HCT116 (cell line): ENCODE results near the gene PTPN4. TPM values are rescaled to one million over a fixed set of nuclear protein-coding genes. Genes with fewer than 3 reads are reported as not detected.

ENCODE experiments used
- ATAC-seq: fragments of 200-7000 bp; cut with Tn5 transposase; 2 replicates; pipeline ENCODE4 v1.9.1; 2020; ENCODE audit warnings: mild to moderate bottlenecking, moderate library complexity
- BruUV-seq: library from RNA; stranded (reverse); fragments of 400-500 nt; replicated peaks from 2 replicates; lab custom pipeline; 2021; lab: Mats Ljungman, UMichigan
- CTCF ChIA-PET: fragments of 300-600 bp; sonication (Branson Sonifier 250); formaldehyde crosslinking; loops from one replicate; lab custom pipeline; 2021; ENCODE audit warnings: antibody characterized with exemption; lab: Charles Lee
- POLR2A ChIA-PET: fragments of 300-600, 350-600 bp; sonication (Branson Sonifier 250); formaldehyde crosslinking; loops from one replicate; lab custom pipeline; 2021; ENCODE audit warnings: antibody characterized with exemption; lab: Charles Lee
- RAD21 ChIA-PET, 2 experiments: fragments of 300-600 bp; sonication (Branson Sonifier 250); formaldehyde crosslinking; loops; one replicate each; lab custom pipeline; 2023; ENCODE audit warnings: low total read pairs in 2 of 2; ENCODE audit not compliant: uncharacterized antibody in 2 of 2, unreplicated experiment in 2 of 2, low non-redundant PET in 1 of 2; lab: Charles Lee
- DNase-seq: peaks from one replicate; pipeline ENCODE4 v3.0.0-alpha.2; 2010; ENCODE audit warnings: low read depth, low spot score
- H2AFZ ChIP-seq: fragments of 200-600 bp; shearing (Covaris generic), sonication (generic); 2 replicates; pipeline ENCODE4 v1.6.1; 2017; ENCODE audit warnings: low read depth, mixed run types, mixed read lengths, antibody characterized with exemption, low read length; ENCODE audit not compliant: poor library complexity, severe bottlenecking
- H3K27ac ChIP-seq: 2 replicates; pipeline ENCODE4 v1.5.1; 2012; ENCODE audit warnings: low read depth, low read length
- H3K27me3 ChIP-seq: fragments of 200-600 bp; sonication (generic); 2 replicates; pipeline ENCODE4 v1.6.1; 2016; ENCODE audit warnings: mixed run types, low read length, mixed read lengths; ENCODE audit not compliant: insufficient read depth
- H3K36me3 ChIP-seq, 2 experiments: fragments of 200-500 bp in 1 of 2; fragments of 200-600 bp in 1 of 2; sonication (Bioruptor generic) in 1 of 2; sonication (generic) in 1 of 2; 2 replicates each; pipeline versions ENCODE4 v1.5.1 to v1.6.1; 2014 to 2016; ENCODE audit warnings: low read length in 2 of 2, inconsistent platforms in 1 of 2, mixed read lengths in 1 of 2, mixed run types in 1 of 2; ENCODE audit not compliant: insufficient read depth in 2 of 2, control insufficient read depth in 1 of 2
- H3K4me1 ChIP-seq, 2 experiments: fragments of 200-600 bp in 1 of 2; sonication (generic) in 1 of 2; 2 replicates each; pipeline versions ENCODE4 v1.5.1 to v1.6.1; 2012 to 2017; ENCODE audit warnings: low read length in 2 of 2, inconsistent platforms in 1 of 2, mild to moderate bottlenecking in 1 of 2, mixed read lengths in 1 of 2, mixed run types in 1 of 2, moderate library complexity in 1 of 2; ENCODE audit not compliant: insufficient read depth in 2 of 2, control insufficient read depth in 1 of 2
- H3K4me2 ChIP-seq: fragments of 200-600 bp; sonication (generic); 2 replicates; pipeline ENCODE4 v1.6.1; 2017; ENCODE audit warnings: mixed run types, low read length, mixed read lengths
- H3K4me3 ChIP-seq, 2 experiments: fragments of 200-600 bp in 1 of 2; sonication (generic) in 1 of 2; replicated peaks in 1 of 2; 2 replicates each; pipeline ENCODE4 v1.5.1; 2011 to 2016; ENCODE audit warnings: low read length in 2 of 2, control low read depth in 1 of 2, low read depth in 1 of 2, mild to moderate bottlenecking in 1 of 2, mixed read lengths in 1 of 2, mixed run types in 1 of 2
- H3K79me2 ChIP-seq: fragments of 200-600 bp; sonication (generic); 2 replicates; pipeline ENCODE4 v1.6.1; 2017; ENCODE audit warnings: mild to moderate bottlenecking, mixed run types, low read length, moderate library complexity, mixed read lengths; ENCODE audit not compliant: insufficient read depth
- H3K9ac ChIP-seq: fragments of 200-600 bp; sonication (generic); 2 replicates; pipeline ENCODE4 v1.6.1; 2016; ENCODE audit warnings: low read length, mixed read lengths
- H3K9me2 ChIP-seq: fragments of 200-600 bp; sonication (generic), shearing (Covaris generic); 2 replicates; pipeline ENCODE4 v1.6.1; 2017; ENCODE audit warnings: mixed run types, mild to moderate bottlenecking, moderate library complexity; ENCODE audit not compliant: insufficient read depth
- H3K9me3 ChIP-seq, 2 experiments: fragments of 200-500 bp in 1 of 2; fragments of 200-600 bp in 1 of 2; sonication (Bioruptor generic) in 1 of 2; sonication (generic) in 1 of 2; 2 replicates each; pipeline ENCODE4 v1.6.1; 2014 to 2017; ENCODE audit warnings: low read length in 2 of 2, mixed read lengths in 2 of 2, inconsistent platforms in 1 of 2, low read depth in 1 of 2, mild to moderate bottlenecking in 1 of 2, mixed run types in 1 of 2, moderate library complexity in 1 of 2; ENCODE audit not compliant: control insufficient read depth in 1 of 2, insufficient read depth in 1 of 2
- H4K20me1 ChIP-seq: fragments of 200-600 bp; sonication (generic), shearing (Covaris generic); 2 replicates; pipeline ENCODE4 v1.6.1; 2017; ENCODE audit warnings: mixed run types, mild to moderate bottlenecking, moderate library complexity; ENCODE audit not compliant: insufficient read depth
- CBX3 ChIP-seq: IDR thresholded peaks from 2 replicates; pipeline ENCODE4 v1.6.1; 2012; ENCODE audit warnings: low read depth
- ELF1 ChIP-seq: IDR thresholded peaks from 2 replicates; pipeline ENCODE4 v1.6.1; 2012; ENCODE audit warnings: low read depth, borderline replicate concordance
- EZH2 ChIP-seq: fragments of 200-600 bp; sonication (generic); IDR thresholded peaks from 2 replicates; pipeline ENCODE4 v1.6.1; 2017; ENCODE audit warnings: antibody characterized with exemption, mixed run types
- EZH2phosphoT487 ChIP-seq: fragments of 200-600 bp; IDR thresholded peaks from 2 replicates; pipeline ENCODE4 v1.6.1; 2018; ENCODE audit warnings: antibody characterized with exemption, borderline replicate concordance
- SIN3A ChIP-seq: IDR thresholded peaks from 2 replicates; pipeline ENCODE4 v1.6.1; 2012; ENCODE audit warnings: low read depth
- SP1 ChIP-seq: IDR thresholded peaks from 2 replicates; pipeline ENCODE4 v1.6.1; 2012; ENCODE audit warnings: low read depth
- intact Hi-C: fragments of 100-400 bp; cut with micrococcal nuclease; formaldehyde crosslinking; loops from 2 replicates; pipeline ENCODE4 v1.10.0; 2022
- total RNA-seq: library from RNA; stranded (reverse); gene quantifications from one replicate; pipeline ENCODE4 v1.2.1, GENCODE V29; 2021; ENCODE audit not compliant: unreplicated experiment
- TF ChIP-seq, protein P1 (sequence below): IDR thresholded peaks from 2 replicates; pipeline ENCODE4 v1.6.1; 2011; ENCODE audit warnings: mild to moderate bottlenecking, low read length, moderate library complexity; ENCODE audit not compliant: insufficient replicate concordance; ENCODE audit errors: extremely low read depth
- TF ChIP-seq, protein P2 (sequence below): IDR thresholded peaks from 2 replicates; pipeline ENCODE4 v1.6.1; 2012

The PTPN4 gene
- total RNA-seq, 1 experiment from 2014 or later: 38.4 TPM

DNA sequence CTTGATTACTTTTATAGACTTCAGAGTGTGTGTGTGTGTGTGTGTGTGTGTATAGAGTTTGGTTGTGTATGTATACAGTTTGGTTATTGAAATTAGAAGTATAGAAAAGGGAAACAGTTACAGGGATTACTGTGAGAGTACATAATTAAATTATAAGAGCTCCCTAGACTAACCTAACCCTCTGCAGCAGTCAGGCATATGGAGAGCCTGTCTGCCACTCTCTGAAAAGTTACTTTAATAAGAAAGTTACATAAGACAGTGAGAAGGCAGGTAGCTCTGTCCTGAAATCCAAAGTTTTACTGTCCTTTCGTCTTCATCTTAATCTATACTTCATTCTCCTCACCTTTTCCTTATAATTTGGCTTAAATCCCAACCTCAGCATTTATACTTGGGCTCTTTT, 181.7 kb downstream of the PTPN4 start:
- intact Hi-C loops: no loop called here
- Histone ChIP-seq H4K20me1 (no peaks in the 10 kb centered on the region), H3K9me2 (no peaks in the 10 kb centered on the region), H3K27ac (no peak overlapping the region), H3K4me2 (no peak overlapping the region), H3K36me3 (0 out of 4 replicates have a peak, but pooled peaks cover 0 to 4% of the 10 kb centered on the region in 2 experiments), H3K79me2 (no peaks in the 10 kb centered on the region), H3K4me1 (no peaks in the 10 kb centered on the region), H2AFZ (no peak overlapping the region), H3K9me3 (no peaks in the 10 kb centered on the region), H3K4me3 (no peak overlapping the region), H3K9ac (no peak overlapping the region), H3K27me3 (no peaks in the 10 kb centered on the region)
- POLR2A ChIA-PET: no interaction called here
- DNase-seq (no peak), ATAC-seq (no peak)
- BruUV-seq: no TSS peak
- RAD21 ChIA-PET: no interaction called here
- no peak for TF ChIP-seq CBX3
- no peak for TF ChIP-seq EZH2
- TF ChIP-seq, protein P1, sequence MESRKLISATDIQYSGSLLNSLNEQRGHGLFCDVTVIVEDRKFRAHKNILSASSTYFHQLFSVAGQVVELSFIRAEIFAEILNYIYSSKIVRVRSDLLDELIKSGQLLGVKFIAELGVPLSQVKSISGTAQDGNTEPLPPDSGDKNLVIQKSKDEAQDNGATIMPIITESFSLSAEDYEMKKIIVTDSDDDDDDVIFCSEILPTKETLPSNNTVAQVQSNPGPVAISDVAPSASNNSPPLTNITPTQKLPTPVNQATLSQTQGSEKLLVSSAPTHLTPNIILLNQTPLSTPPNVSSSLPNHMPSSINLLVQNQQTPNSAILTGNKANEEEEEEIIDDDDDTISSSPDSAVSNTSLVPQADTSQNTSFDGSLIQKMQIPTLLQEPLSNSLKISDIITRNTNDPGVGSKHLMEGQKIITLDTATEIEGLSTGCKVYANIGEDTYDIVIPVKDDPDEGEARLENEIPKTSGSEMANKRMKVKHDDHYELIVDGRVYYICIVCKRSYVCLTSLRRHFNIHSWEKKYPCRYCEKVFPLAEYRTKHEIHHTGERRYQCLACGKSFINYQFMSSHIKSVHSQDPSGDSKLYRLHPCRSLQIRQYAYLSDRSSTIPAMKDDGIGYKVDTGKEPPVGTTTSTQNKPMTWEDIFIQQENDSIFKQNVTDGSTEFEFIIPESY: no peak
- TF ChIP-seq, protein P2, sequence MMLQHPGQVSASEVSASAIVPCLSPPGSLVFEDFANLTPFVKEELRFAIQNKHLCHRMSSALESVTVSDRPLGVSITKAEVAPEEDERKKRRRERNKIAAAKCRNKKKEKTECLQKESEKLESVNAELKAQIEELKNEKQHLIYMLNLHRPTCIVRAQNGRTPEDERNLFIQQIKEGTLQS: no peak
- no peak for TF ChIP-seq ELF1
- TF ChIP-seq SIN3A: no peak
- TF ChIP-seq SP1: no peak
- CTCF ChIA-PET: no interaction called here

DNA sequence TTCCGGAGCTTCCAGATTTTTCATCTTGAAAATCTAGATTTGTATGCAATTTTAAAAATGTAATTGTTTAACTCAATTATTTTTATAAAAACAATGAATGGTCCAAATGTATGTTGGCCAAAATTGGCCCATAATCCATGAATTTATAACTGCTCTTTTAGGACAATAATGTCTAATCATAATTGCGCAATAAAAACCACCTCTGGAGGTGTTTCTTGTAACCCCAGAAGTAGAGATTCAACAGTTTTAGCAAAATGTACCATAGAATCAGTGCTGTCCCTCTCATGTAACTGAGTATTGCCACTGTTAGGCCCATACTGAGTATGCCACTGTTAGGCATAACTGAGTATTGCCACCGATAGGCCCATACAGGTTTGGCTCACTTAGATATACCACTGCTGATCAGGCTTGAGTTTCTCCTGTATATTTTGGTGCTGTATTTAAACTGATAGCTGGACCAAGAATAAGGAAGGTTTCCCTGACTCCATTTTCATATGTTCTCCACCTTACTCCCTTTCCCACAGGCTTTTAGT, 182.3 kb downstream of the PTPN4 start:
- no peak overlapping the region for H3K4me3 ChIP-seq
- no TSS peak for BruUV-seq

More for the DNA sequence above, 182.3 kb downstream of the PTPN4 start:
- Histone ChIP-seq H2AFZ (no peak overlapping the region), H3K4me2 (no peak overlapping the region), H3K36me3 (0 out of 4 replicates have a peak, but pooled peaks cover 0 to 4% of the 10 kb centered on the region in 2 experiments), H3K9ac (no peak overlapping the region), H3K9me3 (no peaks in the 10 kb centered on the region), H3K27ac (no peak overlapping the region), H3K79me2 (no peaks in the 10 kb centered on the region), H4K20me1 (no peaks in the 10 kb centered on the region), H3K4me1 (no peaks in the 10 kb centered on the region), H3K9me2 (no peaks in the 10 kb centered on the region), H3K27me3 (no peaks in the 10 kb centered on the region)
- RAD21 ChIA-PET: no interaction called here
- DNase-seq (no peak), ATAC-seq (no peak)
- TF ChIP-seq EZH2phosphoT487: no peak
- CTCF ChIA-PET: no interaction called here
- POLR2A ChIA-PET: no interaction called here
- intact Hi-C loops: no loop called here
